ENCODE measurements around the gene NTNG1.

NTNG1 gene

GRCh38 chr1:107213225-107213624 lies 72.4 kb downstream of the NTNG1 start:
- ATAC-seq (ENCODE audit: insufficient read depth, low read depth) = no peak
- no peak for DNase-seq
- H3K4me2 ChIP-seq (ENCODE audit: insufficient read depth, low read length) = no peak overlapping the region

GRCh38 chr1:107220036-107220435 lies 79.2 kb downstream of the NTNG1 start:
- TF ChIP-seq CTCF (IDR thresholded peaks at IDR 0.05; ENCODE audit: borderline replicate concordance, extremely low read depth, low read length, poor library complexity, severe bottlenecking) = no peak
- no peak for TF ChIP-seq EZH2 (IDR thresholded peaks at IDR 0.05; ENCODE audit: borderline replicate concordance, low read depth, low read length, severe bottlenecking)

More at GRCh38 chr1:107213225-107213624, 72.4 kb downstream of the NTNG1 start:
- Histone ChIP-seq H3K27ac (ENCODE audit: low read length) (no peak overlapping the region), H3K9ac (ENCODE audit: low read depth, low read length) (no peak overlapping the region), H3K36me3 (ENCODE audit: insufficient read depth, low read length) (no peaks in the 10 kb centered on the region), H2AFZ (ENCODE audit: low read depth, low read length) (no peak overlapping the region), H3K27me3 (ENCODE audit: insufficient read depth, low read length, poor library complexity) (no peaks in the 10 kb centered on the region), H3K4me1 (ENCODE audit: insufficient read depth, low read length) (no peaks in the 10 kb centered on the region), H4K20me1 (ENCODE audit: insufficient read depth, low read length) (no peaks in the 10 kb centered on the region), H3K9me3 (ENCODE audit: insufficient read depth, low read length, severe bottlenecking) (no peaks in the 10 kb centered on the region), H3K79me2 (ENCODE audit: insufficient read depth, low read length) (no peaks in the 10 kb centered on the region), H3K4me3 (ENCODE audit: low read depth in 1 of 2, low read length in 2 of 2) (no peak overlapping the region)
- TF ChIP-seq CTCF (IDR thresholded peaks at IDR 0.05; ENCODE audit: borderline replicate concordance, extremely low read depth, low read length, poor library complexity, severe bottlenecking) = no peak
- no peak for TF ChIP-seq EZH2 (IDR thresholded peaks at IDR 0.05; ENCODE audit: borderline replicate concordance, low read depth, low read length, severe bottlenecking)

GRCh38 chr1:107225706-107226105 lies 84.9 kb downstream of the NTNG1 start:
- no peak for TF ChIP-seq CTCF (IDR thresholded peaks at IDR 0.05; ENCODE audit: borderline replicate concordance, extremely low read depth, low read length, poor library complexity, severe bottlenecking)
- TF ChIP-seq EZH2 (IDR thresholded peaks at IDR 0.05; ENCODE audit: borderline replicate concordance, low read depth, low read length, severe bottlenecking) = no peak
- Histone ChIP-seq H3K79me2 (ENCODE audit: insufficient read depth, low read length) (no peaks in the 10 kb centered on the region), H3K27me3 (ENCODE audit: insufficient read depth, low read length, poor library complexity) (no peaks in the 10 kb centered on the region), H2AFZ (ENCODE audit: low read depth, low read length) (no peak overlapping the region), H3K4me3 (ENCODE audit: low read depth in 1 of 2, low read length in 2 of 2) (no peak overlapping the region), H4K20me1 (ENCODE audit: insufficient read depth, low read length) (no peaks in the 10 kb centered on the region), H3K36me3 (ENCODE audit: insufficient read depth, low read length) (no peaks in the 10 kb centered on the region), H3K9me3 (ENCODE audit: insufficient read depth, low read length, severe bottlenecking) (no peaks in the 10 kb centered on the region), H3K27ac (ENCODE audit: low read length) (no peak overlapping the region), H3K9ac (ENCODE audit: low read depth, low read length) (no peak overlapping the region), H3K4me1 (ENCODE audit: insufficient read depth, low read length) (peaks cover 10% of the 10 kb centered on the region), H3K4me2 (ENCODE audit: insufficient read depth, low read length) (no peak overlapping the region)
- DNase-seq = no peak
- no peak for ATAC-seq (ENCODE audit: insufficient read depth, low read depth)

More at GRCh38 chr1:107220036-107220435, 79.2 kb downstream of the NTNG1 start:
- Histone ChIP-seq H3K9ac (ENCODE audit: low read depth, low read length) (no peak overlapping the region), H4K20me1 (ENCODE audit: insufficient read depth, low read length) (no peaks in the 10 kb centered on the region), H3K4me1 (ENCODE audit: insufficient read depth, low read length) (no peaks in the 10 kb centered on the region), H3K36me3 (ENCODE audit: insufficient read depth, low read length) (no peaks in the 10 kb centered on the region), H3K9me3 (ENCODE audit: insufficient read depth, low read length, severe bottlenecking) (peaks cover 3% of the 10 kb centered on the region), H3K4me3 (ENCODE audit: low read depth in 1 of 2, low read length in 2 of 2) (no peak overlapping the region), H3K27ac (ENCODE audit: low read length) (no peak overlapping the region), H3K27me3 (ENCODE audit: insufficient read depth, low read length, poor library complexity) (no peaks in the 10 kb centered on the region), H2AFZ (ENCODE audit: low read depth, low read length) (no peak overlapping the region; the same call in 1 of the 2 replicates), H3K79me2 (ENCODE audit: insufficient read depth, low read length) (no peaks in the 10 kb centered on the region), H3K4me2 (ENCODE audit: insufficient read depth, low read length) (no peak overlapping the region)
- DNase-seq (no peak), ATAC-seq (ENCODE audit: insufficient read depth, low read depth) (no peak)

Measured in DND-41 (cell line).